NCI-H2196 (cell line): ENCODE measurements around the gene SELENOV.

Source experiments
- DNase-seq: peaks from one replicate; lab custom pipeline; 2025; ENCODE audit not compliant: unreplicated experiment; lab: John Stamatoyannopoulos, UW

Gene SELENOV

GRCh38 chr19:39492788-39493187 lies 22.2 kb upstream of the SELENOV start:
- DNase-seq, result no peak

- no peak for DNase-seq
Observed at GRCh38 chr19:39494661-39495060, 20.3 kb upstream of the SELENOV start.

- DNase-seq, result no peak
Observed at GRCh38 chr19:39496063-39496462, 18.9 kb upstream of the SELENOV start.

- DNase-seq, result no peak
Observed at GRCh38 chr19:39497701-39497995, 17.3 kb upstream of the SELENOV start.

- DNase-seq, result peak; percentile 84
Observed at GRCh38 chr19:39497996-39498797, 16.7 kb upstream of the SELENOV start.

- peak; percentile 61 for DNase-seq
Observed at GRCh38 chr19:39498798-39499642, 15.9 kb upstream of the SELENOV start, which contains the start of gene DLL3. Gene DLL3 (plus strand): TSS chr19:39498947. CDS start chr19:39498975, 28 bp downstream.

- no peak for DNase-seq
Observed at GRCh38 chr19:39499932-39500331, 15.0 kb upstream of the SELENOV start.

GRCh38 chr19:39500543-39500942 lies 14.4 kb upstream of the SELENOV start:
- no peak for DNase-seq

- no peak for DNase-seq
Observed at GRCh38 chr19:39501340-39501739, 13.6 kb upstream of the SELENOV start.

GRCh38 chr19:39502640-39503417 lies 12.1 kb upstream of the SELENOV start:
- no peak for DNase-seq

GRCh38 chr19:39506598-39506943 lies 8.4 kb upstream of the SELENOV start:
- DNase-seq, result no peak

- DNase-seq, result peak; percentile 94
Observed at GRCh38 chr19:39506944-39507714, 7.8 kb upstream of the SELENOV start.

- DNase-seq, result no peak
Observed at GRCh38 chr19:39507715-39508364, 7.1 kb upstream of the SELENOV start.

- DNase-seq, result no peak
Observed at GRCh38 chr19:39508629-39509028, 6.3 kb upstream of the SELENOV start.

GRCh38 chr19:39509233-39509632 lies 5.7 kb upstream of the SELENOV start:
- DNase-seq, result no peak

- no peak for DNase-seq
Observed at GRCh38 chr19:39512988-39513387, 2.0 kb upstream of the SELENOV start.

- DNase-seq, result peak; percentile 30
Observed at GRCh38 chr19:39515551-39516191, 732 bp downstream of the SELENOV start.

- DNase-seq, result no peak
Observed at GRCh38 chr19:39516270-39516669, 1.3 kb downstream of the SELENOV start.

- no peak for DNase-seq
Observed at GRCh38 chr19:39517432-39517831, 2.5 kb downstream of the SELENOV start.

- DNase-seq, result no peak
Observed at GRCh38 chr19:39518458-39518857, 3.5 kb downstream of the SELENOV start.
